SU-DHL-6 (cell line): Measurements from ENCODE around the gene CREB5.

Experiments used
- CTCF ChIP-seq: fragments of 200-600 bp; sonication (generic); IDR thresholded peaks from one replicate; pipeline ENCODE4 v1.5.1; 2017; ENCODE audit warnings: antibody characterized with exemption, mild to moderate bottlenecking, low read length, moderate library complexity; ENCODE audit not compliant: insufficient read depth, poor library complexity, severe bottlenecking
- EZH2phosphoT487 ChIP-seq: fragments of 200-600 bp; sonication (generic), shearing (Covaris generic); conservative IDR thresholded peaks from 2 replicates; pipeline ENCODE4 v1.6.1; 2018; ENCODE audit warnings: mild to moderate bottlenecking, antibody characterized with exemption, low read length, moderate library complexity, mixed read lengths

- TF ChIP-seq CTCF (no peak), EZH2phosphoT487 (no peak)
Measured at GRCh38 chr7:28596245-28596935, 184.1 kb downstream of the CREB5 start.
